SKM-1 (cell line): ENCODE measurements around the gene ERC2.

Source experiments
- DNase-seq: peaks from one replicate; lab custom pipeline; 2025; ENCODE audit not compliant: unreplicated experiment; lab: John Stamatoyannopoulos, UW

ERC2 gene

GRCh38 chr3:55545995-55546394 is 922.3 kb downstream of the ERC2 start:
- DNase-seq = no peak

- no peak for DNase-seq
Observed at GRCh38 chr3:55544219-55544618, 924.0 kb downstream of the ERC2 start.

- DNase-seq = no peak
Observed at GRCh38 chr3:55543181-55543614, 925.1 kb downstream of the ERC2 start.

GRCh38 chr3:55541456-55541855 is 926.8 kb downstream of the ERC2 start:
- DNase-seq = no peak

GRCh38 chr3:55541016-55541415 is 927.3 kb downstream of the ERC2 start:
- DNase-seq = no peak

GRCh38 chr3:55540579-55540978 is 927.7 kb downstream of the ERC2 start:
- no peak for DNase-seq

GRCh38 chr3:55538158-55538557 is 930.1 kb downstream of the ERC2 start:
- DNase-seq = no peak

- no peak for DNase-seq
Observed at GRCh38 chr3:55537563-55537962, 930.7 kb downstream of the ERC2 start.

GRCh38 chr3:55537129-55537528 is 931.1 kb downstream of the ERC2 start:
- no peak for DNase-seq

GRCh38 chr3:55534876-55535275 is 933.4 kb downstream of the ERC2 start:
- DNase-seq = no peak

- no peak for DNase-seq
Observed at GRCh38 chr3:55532806-55533205, 935.5 kb downstream of the ERC2 start.

GRCh38 chr3:55531321-55531720 is 936.9 kb downstream of the ERC2 start:
- no peak for DNase-seq

GRCh38 chr3:55527361-55527760 is 940.9 kb downstream of the ERC2 start:
- no peak for DNase-seq

GRCh38 chr3:55526332-55527030 is 941.8 kb downstream of the ERC2 start:
- no peak for DNase-seq

- no peak for DNase-seq
Observed at GRCh38 chr3:55525436-55525835, 942.8 kb downstream of the ERC2 start.

- no peak for DNase-seq
Observed at GRCh38 chr3:55524565-55525244, 943.6 kb downstream of the ERC2 start.

GRCh38 chr3:55523471-55523870 is 944.8 kb downstream of the ERC2 start:
- DNase-seq = no peak

GRCh38 chr3:55521738-55522421 is 946.4 kb downstream of the ERC2 start:
- DNase-seq = no peak

GRCh38 chr3:55521064-55521737 is 947.1 kb downstream of the ERC2 start:
- no peak for DNase-seq

- no peak for DNase-seq
Observed at GRCh38 chr3:55519019-55519418, 949.2 kb downstream of the ERC2 start.

- no peak for DNase-seq
Observed at GRCh38 chr3:55518451-55518850, 949.8 kb downstream of the ERC2 start.
